ENCODE data around the gene TVP23A.

Gene TVP23A

GRCh38 chr16:10817963-10818941 lies at the start of gene TVP23A:
TVP23A (minus strand) TSS chr16:10818794; CDS start chr16:10818493, 301 bp downstream.
- DNase-seq (ENCODE audit: low spot score): no peak

- DNase-seq (ENCODE audit: low spot score): no peak
These were observed 49.6 kb upstream of the TVP23A start for GRCh38 chr16:10868104-10868595.

DNA sequence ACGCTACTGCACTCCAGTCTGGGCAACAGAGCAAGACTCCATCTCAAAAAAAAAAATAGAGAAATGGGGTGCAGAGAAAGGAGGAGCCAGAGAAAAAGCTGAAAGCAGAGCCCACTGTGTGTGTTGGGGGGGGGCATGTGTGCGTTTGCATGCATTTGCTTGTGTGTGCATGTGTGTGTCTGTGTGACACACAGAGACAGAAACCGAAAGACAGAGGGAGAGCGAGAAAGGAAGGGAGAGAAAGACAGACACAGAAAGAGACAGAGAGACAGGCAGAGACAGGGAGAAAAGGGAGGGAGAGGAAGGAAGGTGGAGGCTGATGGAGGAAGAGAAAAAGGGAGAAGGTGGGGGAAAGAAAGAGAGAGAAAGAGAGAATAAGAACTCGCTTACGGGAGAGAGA lies 48.6 kb upstream of the TVP23A start:
- DNase-seq (ENCODE audit: low spot score): no peak

DNA sequence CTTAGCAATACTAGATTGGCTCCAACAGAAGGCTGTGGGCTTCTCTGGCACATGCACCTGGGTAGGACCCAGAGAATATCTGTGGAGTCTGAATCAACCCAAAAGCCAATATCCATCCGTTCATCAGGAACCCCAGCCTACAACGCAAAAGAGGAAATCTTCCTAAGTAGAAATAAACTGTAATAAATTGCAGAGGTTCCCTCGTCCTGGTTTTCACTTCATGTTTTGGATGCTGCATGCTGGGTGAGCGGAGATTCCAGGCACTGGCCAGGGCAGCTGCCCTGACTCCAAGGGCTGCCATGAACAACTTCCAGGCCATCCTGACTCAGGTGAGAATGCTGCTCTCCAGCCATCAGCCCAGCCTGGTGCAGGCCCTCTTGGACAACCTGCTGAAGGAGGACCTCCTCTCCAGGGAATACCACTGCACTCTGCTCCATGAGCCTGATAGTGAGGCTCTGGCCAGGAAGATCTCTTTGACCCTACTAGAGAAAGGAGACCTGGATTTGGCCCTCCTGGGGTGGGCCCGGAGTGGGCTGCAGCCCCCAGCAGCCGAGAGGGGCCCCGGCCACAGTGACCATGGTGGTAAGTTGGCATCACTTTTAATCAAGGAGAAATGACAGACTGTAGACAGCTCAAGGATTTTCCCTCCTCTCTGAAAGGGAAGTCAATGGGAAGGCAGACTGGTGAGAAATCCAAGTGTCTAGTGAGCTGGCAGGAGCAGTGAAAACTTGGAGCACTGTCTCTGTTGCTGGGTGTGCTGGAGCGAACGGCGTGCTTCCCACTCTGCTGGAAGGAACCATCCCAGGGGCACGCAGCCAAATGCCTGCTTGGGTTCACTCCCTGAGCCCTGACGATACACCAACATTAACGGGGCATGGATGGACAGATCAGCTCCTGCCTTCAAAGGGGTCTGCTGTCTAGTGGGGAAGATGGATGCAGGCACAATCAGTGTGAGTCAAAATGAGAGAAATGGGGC lies 47.7 kb upstream of the TVP23A start:
- no peak for DNase-seq (ENCODE audit: low spot score)

DNA sequence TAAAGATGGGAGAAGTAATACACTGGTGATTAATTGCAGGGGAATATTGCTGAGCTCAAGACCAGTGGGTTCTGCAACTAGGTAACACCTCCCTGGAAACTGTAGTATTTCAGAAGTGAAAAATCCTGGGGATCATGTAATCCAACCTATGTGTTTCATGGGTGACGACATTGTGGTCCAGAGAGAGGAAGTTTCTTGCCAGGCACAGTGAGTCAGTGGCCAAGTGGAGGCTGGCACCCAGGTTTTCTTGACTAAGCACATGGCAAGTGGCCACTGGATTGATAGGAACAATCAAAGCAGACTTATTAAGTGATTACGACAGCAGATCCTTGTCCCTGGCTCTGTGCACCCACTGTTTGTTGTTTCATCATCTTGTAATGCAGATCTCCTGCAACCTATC lies 43.8 kb upstream of the TVP23A start:
- no peak for DNase-seq (ENCODE audit: low spot score)

GRCh38 chr16:10859658-10860057 lies 41.1 kb upstream of the TVP23A start:
- DNase-seq (ENCODE audit: low spot score): no peak

GRCh38 chr16:10859020-10859419 lies 40.4 kb upstream of the TVP23A start:
- DNase-seq (ENCODE audit: low spot score): no peak

DNA sequence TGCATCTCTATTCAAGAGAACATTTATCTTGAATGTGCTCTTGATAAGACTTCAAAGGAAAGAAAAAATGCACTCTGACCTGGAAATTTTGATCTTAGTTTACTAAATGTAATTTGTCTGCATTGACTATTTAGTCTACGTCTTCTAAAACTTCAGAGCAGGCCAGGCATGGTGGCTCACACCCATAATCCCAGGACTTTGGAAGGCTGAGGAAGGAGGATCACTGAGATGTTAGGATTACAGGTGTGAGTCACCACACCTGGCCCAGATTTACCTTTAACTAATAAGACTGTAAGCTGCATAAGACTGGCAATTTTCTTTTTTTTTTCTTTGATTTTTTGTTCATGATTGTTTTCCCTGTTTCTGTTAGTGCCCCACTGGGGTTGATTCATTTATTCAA lies 39.6 kb upstream of the TVP23A start:
- DNase-seq (ENCODE audit: low spot score): no peak

- no peak for DNase-seq (ENCODE audit: low spot score)
These were observed 37.4 kb upstream of the TVP23A start for GRCh38 chr16:10856042-10856441.

DNA sequence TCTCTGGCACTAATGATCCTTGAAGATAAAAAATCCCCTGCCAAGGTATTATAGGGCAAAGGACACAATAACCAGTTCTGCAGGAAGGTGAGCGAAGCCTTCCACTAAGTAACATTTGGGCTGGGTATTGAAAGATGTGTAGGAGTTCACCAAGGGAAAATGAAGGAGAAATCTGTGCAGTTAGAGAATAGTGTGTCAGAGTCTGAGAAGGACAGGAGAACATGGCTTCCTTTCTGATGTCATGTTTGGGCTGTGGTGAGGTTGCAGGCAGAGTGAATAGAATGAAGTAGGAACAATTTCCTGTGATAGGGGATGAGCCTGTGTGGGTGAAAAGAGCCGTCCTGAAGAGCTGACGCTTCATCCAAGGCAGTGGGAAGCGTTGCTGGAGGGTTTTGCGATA lies 34.4 kb upstream of the TVP23A start:
- DNase-seq (ENCODE audit: low spot score): no peak

DNA sequence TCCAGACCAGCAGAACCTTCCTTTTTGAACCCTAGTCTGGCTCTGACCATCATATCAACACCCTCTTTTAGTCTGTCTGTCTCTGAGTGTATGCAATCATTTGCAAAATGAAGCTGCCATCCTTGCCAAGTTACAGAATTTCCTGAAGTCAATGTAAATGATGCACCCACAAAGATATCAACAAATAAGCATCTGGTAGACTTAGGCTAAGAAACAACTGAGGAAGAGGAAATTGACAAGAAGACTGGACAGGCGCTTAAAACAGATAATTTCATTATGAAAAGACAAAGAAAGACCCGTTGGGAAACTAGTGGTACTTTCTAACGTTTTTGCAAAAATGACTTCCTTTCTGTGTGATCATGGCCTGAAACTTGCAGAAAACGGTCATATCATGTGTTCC lies 33.7 kb upstream of the TVP23A start:
- no peak for DNase-seq (ENCODE audit: low spot score)

- no peak for DNase-seq (ENCODE audit: low spot score)
These were observed 32.9 kb upstream of the TVP23A start for GRCh38 chr16:10851512-10851911.

DNA sequence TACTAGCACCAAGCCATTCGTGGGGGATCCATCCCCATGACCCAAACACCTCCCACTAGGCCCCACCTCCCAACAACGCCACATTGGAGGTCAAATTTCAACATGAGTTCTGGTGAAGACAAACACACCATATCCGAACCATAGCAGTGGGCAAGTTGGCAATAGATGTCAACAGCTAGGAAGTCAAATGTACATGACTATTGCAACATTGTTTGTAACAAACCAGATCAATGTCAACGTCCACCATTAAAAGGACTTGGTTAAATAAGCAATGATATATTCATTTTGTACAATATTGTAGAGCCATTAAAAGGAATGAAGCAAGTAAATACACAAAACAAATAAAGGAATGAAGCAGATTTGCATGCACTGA lies 31.9 kb upstream of the TVP23A start:
- no peak for DNase-seq (ENCODE audit: low spot score)

- DNase-seq (ENCODE audit: low spot score): no peak
These were observed 31.3 kb upstream of the TVP23A start for GRCh38 chr16:10849736-10850477.

- no peak for DNase-seq (ENCODE audit: low spot score)
These were observed 28.6 kb upstream of the TVP23A start for GRCh38 chr16:10847176-10847575.

DNA sequence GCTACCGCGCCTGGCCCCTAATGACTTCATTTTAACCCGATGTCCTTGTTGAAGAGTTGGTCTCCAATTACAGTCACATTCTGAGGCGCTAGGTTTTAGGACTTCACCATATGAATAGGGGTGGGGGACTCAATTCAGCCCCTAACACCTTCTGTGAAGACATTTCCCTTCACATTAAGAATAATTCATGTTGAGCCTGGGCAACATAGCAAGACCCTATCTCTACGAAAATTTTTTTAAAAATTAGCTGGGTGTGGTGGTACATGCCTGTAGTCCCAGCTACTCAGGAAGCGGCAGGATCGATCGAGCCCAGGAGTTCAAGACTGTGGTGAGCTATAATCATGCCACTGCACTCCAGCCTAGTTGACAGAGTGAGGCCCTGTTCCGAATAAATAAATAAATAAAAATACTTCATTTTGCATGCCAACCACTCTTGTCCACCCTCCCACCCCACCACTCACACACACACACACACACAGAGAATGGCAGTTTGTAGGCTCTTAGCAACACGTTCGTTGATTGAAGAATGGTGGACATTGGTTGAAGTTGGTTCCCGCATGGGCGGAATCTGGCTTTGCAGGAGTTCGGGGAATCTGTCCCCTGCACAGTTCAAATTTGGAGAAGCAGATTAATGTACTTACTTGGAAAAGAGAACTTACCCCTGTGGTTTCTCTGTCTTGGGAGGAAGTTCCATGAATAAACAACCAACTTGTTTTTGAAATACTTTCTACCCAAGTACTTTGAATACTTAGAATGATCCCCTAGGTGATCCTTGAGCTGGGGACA lies 27.8 kb upstream of the TVP23A start:
- no peak for DNase-seq (ENCODE audit: low spot score)

DNA sequence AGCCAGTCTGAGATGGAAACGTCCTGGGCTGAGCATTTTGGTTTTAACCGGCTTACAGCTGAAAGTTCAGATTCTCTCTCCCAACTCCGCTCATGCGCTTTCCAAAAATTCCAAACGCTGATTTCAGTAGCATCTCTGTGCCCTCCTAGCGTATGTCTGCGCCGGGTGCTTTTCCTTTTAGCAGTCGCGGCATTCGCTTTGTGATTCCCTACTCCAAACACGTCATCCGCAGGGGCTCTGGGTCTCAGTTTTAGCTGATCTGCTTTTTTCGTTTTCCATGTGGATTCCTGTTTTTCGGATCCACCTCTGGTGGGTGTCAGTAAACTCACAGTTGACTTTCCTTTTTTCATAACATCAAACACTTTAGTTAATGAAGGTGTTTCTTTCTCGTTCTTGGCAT lies 22.1 kb upstream of the TVP23A start:
- DNase-seq (ENCODE audit: low spot score): no peak

DNA sequence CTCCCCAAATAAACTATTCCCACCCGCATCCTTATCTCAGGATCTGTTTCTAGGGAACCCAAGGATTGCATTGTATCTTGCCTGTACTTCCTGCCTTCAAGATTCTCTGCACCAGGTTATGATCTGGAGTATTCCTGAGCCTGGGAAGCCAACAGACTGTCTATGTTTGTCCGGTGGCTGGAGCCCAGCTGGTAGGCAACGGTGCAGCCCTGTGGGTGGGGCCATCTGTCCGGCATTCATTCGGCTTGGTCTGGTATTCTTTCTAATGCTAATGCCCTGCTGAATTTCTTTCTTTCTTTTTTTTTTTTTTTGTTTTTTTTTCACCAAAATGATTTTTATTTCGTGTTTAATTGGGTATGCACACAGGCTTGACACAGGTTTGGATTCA lies 20.7 kb upstream of the TVP23A start:
- no peak for DNase-seq (ENCODE audit: low spot score)

DNA sequence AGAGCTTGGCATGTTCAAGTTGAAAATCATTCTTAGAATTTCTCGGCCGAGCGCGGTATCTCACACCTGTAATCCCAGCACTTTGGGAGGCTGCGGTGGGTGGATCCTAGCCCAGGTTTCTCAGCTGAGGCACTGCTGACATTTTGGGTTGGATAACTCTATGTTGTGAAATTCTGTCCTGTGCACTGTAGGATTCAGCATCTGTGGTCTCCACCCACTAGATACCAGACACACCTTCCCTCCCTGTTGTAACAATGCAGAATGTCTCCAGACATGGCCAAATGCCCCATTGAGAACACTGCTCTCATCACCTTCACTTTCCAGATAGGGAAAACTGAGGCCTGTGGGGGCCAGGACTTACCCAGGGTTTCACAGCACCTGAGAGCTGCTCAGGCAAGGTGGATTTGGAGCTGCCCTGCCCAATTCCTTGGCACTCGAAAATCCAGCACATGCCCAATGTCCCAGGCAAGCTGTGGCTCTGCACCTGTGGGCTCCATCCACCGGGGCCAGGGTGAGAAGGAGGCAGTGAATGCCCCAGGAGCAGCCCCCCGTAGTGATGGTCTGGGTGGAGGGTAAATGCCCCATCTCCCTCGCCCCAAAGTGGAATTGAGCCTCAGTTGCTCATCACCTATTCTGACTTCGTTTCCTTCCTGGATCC lies 20.2 kb upstream of the TVP23A start:
- no peak for DNase-seq (ENCODE audit: low spot score)

DNA sequence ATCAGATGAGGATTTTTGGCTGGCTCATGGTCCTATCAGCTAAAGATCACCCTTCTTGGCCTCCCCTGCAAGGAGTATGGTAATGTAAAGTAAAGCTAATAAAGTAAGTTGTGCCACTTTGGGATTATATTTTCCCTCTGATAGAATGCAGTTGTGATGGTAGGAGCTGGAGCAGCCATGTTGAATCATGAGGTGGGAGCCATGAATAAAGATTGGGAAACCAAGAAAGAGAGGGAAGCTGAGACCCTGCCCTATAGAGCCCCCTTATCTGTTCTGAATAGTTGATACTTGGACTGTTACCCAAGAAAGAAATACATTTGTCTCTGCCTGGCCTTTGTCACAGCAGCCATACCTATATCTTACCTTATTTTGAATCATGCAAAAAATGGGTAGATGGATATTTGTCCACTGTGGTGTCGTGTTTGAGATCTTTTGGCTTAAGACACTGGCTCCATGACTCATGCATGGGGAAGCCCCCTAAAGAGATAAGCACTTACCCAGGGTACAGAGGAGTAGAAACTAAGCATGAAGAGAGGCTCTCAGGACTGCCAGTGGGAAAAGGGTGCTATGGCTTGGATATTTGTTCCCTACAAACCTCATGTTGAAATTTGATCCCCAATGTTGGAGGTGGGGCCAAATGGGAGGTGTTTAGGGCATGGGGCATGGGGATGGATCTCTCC lies 17.7 kb upstream of the TVP23A start:
- DNase-seq (ENCODE audit: low spot score): no peak

Measured in HuH-7.5 (cell line).